ENCODE data around the gene PCYT2. TPM values are rescaled to one million over a fixed set of nuclear protein-coding genes. Genes with fewer than 3 reads are reported as not detected.
A peak's percentile ranks its signal among the peaks of the same experiment; 100 is the strongest.

The PCYT2 gene
- total and polyA plus RNA-seq, 7 donors = 10.2 to 26.9 (median 13.3) TPM

DNA sequence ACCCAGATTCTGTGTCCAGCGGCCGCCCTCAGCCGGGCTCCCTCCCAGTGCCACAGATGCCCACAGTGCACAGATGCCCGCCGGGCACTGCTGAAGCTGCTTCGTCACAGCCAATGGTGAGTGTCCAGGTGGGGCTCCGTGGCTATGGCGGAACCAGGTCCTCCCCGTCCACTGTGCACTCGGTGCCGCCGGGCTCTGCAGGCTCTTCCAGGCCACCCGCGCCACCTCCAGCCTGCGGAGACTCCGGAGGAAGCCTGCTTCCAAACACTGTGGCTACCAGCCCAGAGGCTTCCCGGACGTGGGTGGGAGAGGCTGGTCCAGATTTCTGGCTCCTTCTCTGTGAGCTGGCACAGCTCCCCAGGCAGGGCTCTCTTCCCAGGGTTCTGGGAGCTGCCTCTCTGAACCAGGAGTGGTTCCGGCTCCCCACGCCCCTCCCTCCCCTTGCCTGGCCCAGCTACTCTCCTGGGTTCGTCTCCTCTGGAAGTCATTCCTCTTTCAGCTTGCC is 28.7 kb upstream of the PCYT2 start:
- ATAC-seq (peak; percentile 8 to 36 (median 20)), DNase-seq (peak; percentile 78)
- Histone ChIP-seq H3K27ac (peak overlapping the region; percentile 99), H3K4me1 (peaks cover 27% of the 10 kb centered on the region), H3K36me3 (ENCODE audit: insufficient read depth in 1 of 2, low read depth in 1 of 2) (peaks cover 0 to 3% of the 10 kb centered on the region in 2 donors), H3K9me3 (no peaks in the 10 kb centered on the region), H3K4me3 (peak overlapping the region; percentile 72), H3K27me3 (ENCODE audit: insufficient read depth in 3 of 3, low read length in 2 of 3) (no peaks in the 10 kb centered on the region)
- intact Hi-C loops (cut with DNase I) = loop anchor here in 1 of 2 donors (5.0 kb wide), 1 partner anchor 73 kb away; no protein-coding TSS in a partner anchor
- 21 to 31% (median 26%) methylated on average over 20 to 21 of the region's 21 CpGs for WGBS, 3 donors
- TF ChIP-seq CTCF (IDR thresholded peaks at IDR 0.05) = no peak

DNA sequence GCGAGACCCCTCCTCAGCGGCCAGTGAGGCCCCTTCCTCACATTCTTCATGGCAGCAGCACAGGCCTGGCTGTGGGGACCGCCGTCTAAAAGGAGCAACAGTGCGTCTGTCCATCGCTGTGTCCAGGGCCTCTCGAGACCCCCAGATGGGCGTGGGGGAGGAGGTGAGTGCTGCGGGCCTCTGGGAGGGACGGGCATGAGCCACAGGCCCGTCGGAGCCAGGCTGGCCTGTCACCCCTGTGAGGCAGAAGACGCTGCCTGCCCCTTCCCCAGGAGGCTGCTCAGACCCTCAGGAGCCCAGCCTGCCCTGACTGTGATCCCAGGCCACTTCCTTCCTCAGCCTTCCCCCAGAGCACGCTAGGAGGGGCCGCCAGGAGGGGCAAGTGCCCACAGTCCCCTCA is 28.0 kb upstream of the PCYT2 start:
- H3K9me3 ChIP-seq = no peaks in the 10 kb centered on the region
- ATAC-seq = no peak
- WGBS, 3 donors = 48 to 57% (median 54%) methylated on average over 14 to 15 of the region's 15 CpGs
- intact Hi-C loops (cut with DNase I) = loop anchor here in 1 of 2 donors (5.0 kb wide), 1 partner anchor 72 kb away; no protein-coding TSS in a partner anchor
- no peak for DNase-seq
- H3K27me3 ChIP-seq (ENCODE audit: insufficient read depth in 3 of 3, low read length in 2 of 3) = no peaks in the 10 kb centered on the region
- peaks cover 0 to 3% of the 10 kb centered on the region in 2 donors for H3K36me3 ChIP-seq (ENCODE audit: insufficient read depth in 1 of 2, low read depth in 1 of 2)
- H3K4me3 ChIP-seq = peak overlapping the region; percentile 72
- peaks cover 27% of the 10 kb centered on the region for H3K4me1 ChIP-seq
- TF ChIP-seq CTCF (IDR thresholded peaks at IDR 0.05) = no peak
- H3K27ac ChIP-seq = peak overlapping the region; percentile 99

DNA sequence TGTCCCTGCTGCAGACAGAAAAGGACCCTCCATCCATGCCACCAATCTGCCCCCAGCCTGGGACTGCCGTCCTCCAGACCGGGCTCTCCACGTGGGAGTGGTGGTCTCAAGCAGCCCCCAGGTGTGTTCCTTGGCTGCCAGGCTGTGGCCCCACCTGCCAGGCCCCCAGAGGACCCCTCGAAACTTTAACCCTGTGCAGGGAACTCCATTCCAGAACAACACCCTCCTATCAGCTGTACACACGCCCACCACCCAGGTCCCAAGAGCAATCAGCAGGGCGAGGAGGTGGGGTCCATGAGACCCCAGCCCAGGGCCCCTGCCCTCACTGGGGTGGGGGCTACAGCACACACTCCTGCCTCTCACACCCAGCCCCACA is 24.5 kb upstream of the PCYT2 start:
- H3K9me3 ChIP-seq = no peaks in the 10 kb centered on the region
- H3K36me3 ChIP-seq (ENCODE audit: insufficient read depth in 1 of 2, low read depth in 1 of 2) = peaks cover 0 to 6% of the 10 kb centered on the region in 2 donors
- peaks cover 23% of the 10 kb centered on the region for H3K4me1 ChIP-seq
- no peaks in the 10 kb centered on the region for H3K27me3 ChIP-seq (ENCODE audit: insufficient read depth in 3 of 3, low read length in 2 of 3)
- no peak overlapping the region for H3K27ac ChIP-seq
- no peak for ATAC-seq
- no peak for TF ChIP-seq CTCF (IDR thresholded peaks at IDR 0.05)
- intact Hi-C loops (cut with DNase I) = loop anchor here in 1 of 2 donors (5.0 kb wide), 1 partner anchor 68 kb away; no protein-coding TSS in a partner anchor
- DNase-seq = no peak
- H3K4me3 ChIP-seq = no peak overlapping the region
- WGBS, 3 donors = 83 to 88% (median 87%) methylated on average over 6 of the region's 6 CpGs

DNA sequence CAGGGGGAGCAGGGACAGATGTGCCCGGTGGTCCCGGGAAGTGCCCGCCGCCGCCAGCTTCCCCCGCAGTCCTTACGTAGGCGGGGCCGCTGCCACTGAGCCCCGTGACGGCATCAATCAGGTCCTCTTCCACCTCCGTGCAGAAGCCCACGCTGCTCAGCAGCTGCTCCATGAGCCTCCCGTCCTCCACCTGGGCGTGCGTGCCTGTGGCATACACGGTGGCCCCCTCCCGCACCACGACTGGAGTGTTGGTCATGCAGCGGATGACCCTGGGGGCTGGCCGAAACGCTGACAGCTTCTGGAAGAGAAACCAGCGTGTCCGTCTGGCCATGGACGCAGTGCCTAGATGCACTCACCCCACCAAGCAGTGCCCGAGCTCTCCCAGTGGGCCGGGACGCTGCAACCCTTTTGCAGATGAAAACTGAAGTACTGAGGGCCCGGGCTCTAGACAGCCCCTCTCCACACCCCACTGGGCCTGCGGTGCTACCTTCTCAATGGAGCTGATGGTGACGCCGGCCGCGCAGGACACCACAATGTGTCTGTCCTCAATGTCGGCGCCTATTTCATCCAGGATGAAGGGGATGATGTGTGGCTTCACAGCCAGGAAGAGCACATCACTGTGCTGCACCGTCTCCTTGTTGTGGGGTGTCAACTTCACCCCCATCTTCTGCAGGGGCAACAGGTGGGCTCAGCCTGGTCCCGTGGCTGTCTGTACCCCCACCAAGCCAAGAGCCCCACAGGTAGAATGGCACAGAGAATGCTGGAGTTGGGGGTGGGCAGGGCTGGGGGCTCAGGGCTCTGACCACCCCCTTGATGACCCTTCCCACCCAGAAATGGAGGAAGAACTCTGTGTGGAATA is 23.9 kb upstream of the PCYT2 start:
- Histone ChIP-seq H3K4me1 (peaks cover 23% of the 10 kb centered on the region), H3K36me3 (ENCODE audit: insufficient read depth in 1 of 2, low read depth in 1 of 2) (peaks cover 0 to 6% of the 10 kb centered on the region in 2 donors)

More for the DNA sequence above, 23.9 kb upstream of the PCYT2 start:
- H3K27ac ChIP-seq = no peak overlapping the region
- intact Hi-C loops (cut with DNase I) = loop anchor here in 1 of 2 donors (5.0 kb wide), 1 partner anchor 68 kb away; no protein-coding TSS in a partner anchor
- H3K27me3 ChIP-seq (ENCODE audit: insufficient read depth in 3 of 3, low read length in 2 of 3) = no peaks in the 10 kb centered on the region
- WGBS, 3 donors = 84 to 89% (median 88%) methylated on average over 38 of the region's 38 CpGs
- TF ChIP-seq CTCF (IDR thresholded peaks at IDR 0.05) = no peak
- no peaks in the 10 kb centered on the region for H3K9me3 ChIP-seq
- no peak overlapping the region for H3K4me3 ChIP-seq
- no peak for ATAC-seq
- DNase-seq = peak in 1 of 2 donors; percentile 13
